D721Med (cell line): ENCODE measurements around the gene HIRA.

Experiments
- DNase-seq: peaks from one replicate; pipeline ENCODE4 v3.0.0; 2011; ENCODE audit warnings: low spot score; ENCODE audit not compliant: insufficient read length
- FAIRE-seq: peaks from 2 replicates; lab custom pipeline; 2011; peaks lifted over from hg19 to GRCh38; lab: Jason Lieb, UNC
- CTCF ChIP-seq: IDR thresholded peaks from 2 replicates; pipeline ENCODE4 v1.5.1; 2012; ENCODE audit warnings: mild to moderate bottlenecking, control low read depth; ENCODE audit not compliant: insufficient read depth; ENCODE audit errors: missing control alignments

HIRA gene

GRCh38 chr22:19354201-19354600, 77.3 kb downstream of the HIRA start:
- DNase-seq: no peak
- no peak for TF ChIP-seq CTCF
- no peak for FAIRE-seq

GRCh38 chr22:19353363-19354131, 78.0 kb downstream of the HIRA start:
- no peak for FAIRE-seq
- TF ChIP-seq CTCF: no peak
- DNase-seq: no peak

GRCh38 chr22:19352766-19353165, 78.8 kb downstream of the HIRA start:
- no peak for TF ChIP-seq CTCF
- no peak for DNase-seq
- FAIRE-seq: no peak

GRCh38 chr22:19352217-19352616, 79.3 kb downstream of the HIRA start:
- no peak for TF ChIP-seq CTCF
- FAIRE-seq (no peak), DNase-seq (no peak)

- DNase-seq (no peak), FAIRE-seq (no peak)
- TF ChIP-seq CTCF: no peak
These were observed 79.9 kb downstream of the HIRA start for GRCh38 chr22:19351604-19352003.

GRCh38 chr22:19350947-19351346, 80.6 kb downstream of the HIRA start:
- DNase-seq (no peak), FAIRE-seq (no peak)

More at GRCh38 chr22:19350947-19351346, 80.6 kb downstream of the HIRA start:
- no peak for TF ChIP-seq CTCF
